ENCODE results near the gene SLC35F6. TPM values are rescaled to one million over a fixed set of nuclear protein-coding genes. Genes with fewer than 3 reads are reported as not detected.

The SLC35F6 gene
- polyA plus RNA-seq, 2 of the 4 experiments (the other 2 are of a cell fraction): 41.3 to 46.9 TPM

- 78% methylated on average over 4 of the region's 4 CpGs for WGBS (ENCODE audit: missing lambda C conversion rate)
- Histone ChIP-seq H3K4me2 (no peak overlapping the region), H3K4me3 (no peak overlapping the region), H3K9me3 (no peaks in the 10 kb centered on the region), H3K4me1 (no peaks in the 10 kb centered on the region), H3K27ac (no peak overlapping the region)
- POLR2A ChIA-PET: no interaction called here
- CTCF ChIA-PET: interaction anchor here (1.0 kb wide), 1 partner anchor 18 kb away, joined by 3 read pairs; no protein-coding TSS in a partner anchor
- TF ChIP-seq SREBF2 (IDR thresholded peaks at IDR 0.05): no peak
- TF ChIP-seq ZSCAN20 (CRISPR knock-in tag; IDR thresholded peaks at IDR 0.05): no peak
- TF ChIP-seq NPAS2 (CRISPR knock-in tag; IDR thresholded peaks at IDR 0.05; ENCODE audit: borderline replicate concordance): no peak
- TF ChIP-seq HDAC2 (IDR thresholded peaks at IDR 0.05): no peak
- TF ChIP-seq MAFK (IDR thresholded peaks at IDR 0.05; ENCODE audit: partially characterized antibody): no peak
- TF ChIP-seq TFCP2L1 (CRISPR knock-in tag; IDR thresholded peaks at IDR 0.05): no peak
- TF ChIP-seq BHLHE40 (IDR thresholded peaks at IDR 0.05; ENCODE audit: low read depth, low read length): no peak
- no peak for TF ChIP-seq ELK1 (IDR thresholded peaks at IDR 0.05; ENCODE audit: low read depth, low read length)
- no peak for TF ChIP-seq CHD2 (IDR thresholded peaks at IDR 0.05; ENCODE audit: low read length, partially characterized antibody)
- TF ChIP-seq NFE2L2 (conservative IDR thresholded peaks at IDR 0.05; ENCODE audit: low read length): no peak
- no peak for TF ChIP-seq MYC (IDR thresholded peaks at IDR 0.05; ENCODE audit: borderline replicate concordance, low read length)
- no peak for TF ChIP-seq E2F6 (IDR thresholded peaks at IDR 0.05; ENCODE audit: borderline replicate concordance, low read depth)
- TF ChIP-seq FOSB (CRISPR knock-in tag; IDR thresholded peaks at IDR 0.05): no peak
- DNase-seq (ENCODE audit: low read depth in 1 of 2, low spot score in 1 of 2) (no peak), FAIRE-seq (no peak), ATAC-seq (no peak)
Observed at GRCh38 chr2:26801328-26801727, 37.2 kb downstream of the SLC35F6 start.

- H3K4me1 ChIP-seq: no peaks in the 10 kb centered on the region
- no peak for DNase-seq (ENCODE audit: low read depth in 1 of 2, low spot score in 1 of 2)
- CTCF ChIA-PET: interaction anchor here (1.0 kb wide), 1 partner anchor 17 kb away, joined by 3 read pairs; no protein-coding TSS in a partner anchor
- POLR2A ChIA-PET: no interaction called here
- H3K27ac ChIP-seq: no peak overlapping the region
- WGBS (ENCODE audit: missing lambda C conversion rate): 96% methylated on average over 7 of the region's 7 CpGs
- no peaks in the 10 kb centered on the region for H3K9me3 ChIP-seq
- no peak for FAIRE-seq
- no peak overlapping the region for H3K4me2 ChIP-seq
- TF ChIP-seq NFE2L2 (conservative IDR thresholded peaks at IDR 0.05; ENCODE audit: low read length) (no peak), FOSB (CRISPR knock-in tag; IDR thresholded peaks at IDR 0.05) (no peak), RNF2 (IDR thresholded peaks at IDR 0.05; ENCODE audit: borderline replicate concordance, low read depth) (no peak), HOXB5 (CRISPR knock-in tag; IDR thresholded peaks at IDR 0.05) (no peak), SREBF2 (IDR thresholded peaks at IDR 0.05) (no peak), JUN (IDR thresholded peaks at IDR 0.05) (no peak), ZSCAN20 (CRISPR knock-in tag; IDR thresholded peaks at IDR 0.05) (no peak), KDM1A (IDR thresholded peaks at IDR 0.05; ENCODE audit: low read depth) (no peak), HOXA7 (CRISPR knock-in tag; IDR thresholded peaks at IDR 0.05) (no peak), RAD21 (conservative IDR thresholded peaks at IDR 0.05 in 1 of 2, IDR thresholded peaks at IDR 0.05 in 1 of 2) (no peak), HOXB13 (CRISPR knock-in tag; IDR thresholded peaks at IDR 0.05; ENCODE audit: low read depth) (no peak), MAX (IDR thresholded peaks at IDR 0.05) (no peak), ZNF302 (CRISPR knock-in tag; IDR thresholded peaks at IDR 0.05) (no peak), CBX2 (IDR thresholded peaks at IDR 0.05; ENCODE audit: borderline replicate concordance, low read depth) (no peak), E2F6 (IDR thresholded peaks at IDR 0.05; ENCODE audit: borderline replicate concordance, low read depth) (no peak), REST (IDR thresholded peaks at IDR 0.05) (no peak)
- peak in 1 of 2 experiments; percentile 29; a peak in 2 of 6 replicates for ATAC-seq
- no peak overlapping the region for H3K4me3 ChIP-seq
Observed at GRCh38 chr2:26801796-26802195, 37.7 kb downstream of the SLC35F6 start.
